Measurements from ENCODE around the gene S100A8. TPM values are rescaled to one million over a fixed set of nuclear protein-coding genes. Genes with fewer than 3 reads are reported as not detected.
A peak's percentile ranks its signal among the peaks of the same experiment; 100 is the strongest.

S100A8 gene
- polyA plus RNA-seq, 1 donor (not counting 4 experiments of a cell fraction or from before 2014, with no cell fraction given), result 403 TPM

DNA sequence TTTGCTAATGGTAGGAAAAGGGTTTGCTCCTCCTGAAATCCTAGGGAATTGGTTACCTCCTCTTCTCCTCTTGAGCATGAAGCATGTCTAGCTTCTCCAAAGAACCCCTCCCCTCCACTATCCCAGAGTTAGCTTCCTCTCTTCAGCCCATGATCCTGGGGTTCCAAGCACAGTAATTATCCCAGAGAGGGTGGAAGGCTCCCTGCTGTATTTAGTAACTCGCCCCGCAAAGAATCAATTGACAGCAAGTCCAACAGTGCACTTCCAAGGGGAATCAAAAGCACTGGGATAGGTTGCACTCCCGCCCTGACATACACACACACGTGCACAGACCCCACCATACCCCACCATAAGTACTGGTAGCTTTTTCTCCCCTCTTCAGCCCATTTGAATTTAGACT is 3.1 kb downstream of the S100A8 start:
- H3K4me1 ChIP-seq (ENCODE audit: control insufficient read depth, extremely low read depth, insufficient read depth, low read length), result peaks cover 57% of the 10 kb centered on the region
- dilution Hi-C loops (cut with MboI; ENCODE audit: extremely low pct_ligation_motif_present, low sequenced_read_pairs), result no loop called here
- H3K4me2 ChIP-seq (ENCODE audit: control insufficient read depth, extremely low read depth, insufficient read depth, low read depth, low read length), result no peak overlapping the region
- H3K79me2 ChIP-seq (ENCODE audit: control insufficient read depth, insufficient read depth, low read length), result no peaks in the 10 kb centered on the region
- H3K9me3 ChIP-seq (ENCODE audit: control insufficient read depth, low read depth, low read length), result no peaks in the 10 kb centered on the region
- H3K4me3 ChIP-seq (ENCODE audit: control insufficient read depth in 2 of 3, extremely low read depth in 1 of 3, insufficient read depth in 2 of 3, low read depth in 1 of 3, low read length in 3 of 3), result no peak overlapping the region
- no peaks in the 10 kb centered on the region for H3K36me3 ChIP-seq (ENCODE audit: control insufficient read depth in 2 of 2, extremely low read depth in 1 of 2, insufficient read depth in 2 of 2, low read length in 2 of 2)
- H4K20me1 ChIP-seq (ENCODE audit: control insufficient read depth, extremely low read depth, insufficient read depth, low read length), result no peaks in the 10 kb centered on the region
- H3K9ac ChIP-seq (ENCODE audit: control insufficient read depth, extremely low read depth, insufficient read depth, low read length), result no peak overlapping the region
- H3K27ac ChIP-seq (ENCODE audit: control insufficient read depth, insufficient read depth, low read length), result no peak overlapping the region
- no peak overlapping the region for H2AFZ ChIP-seq (ENCODE audit: control insufficient read depth, low read length)
- no peaks in the 10 kb centered on the region for H3K27me3 ChIP-seq (ENCODE audit: control insufficient read depth, extremely low read depth, insufficient read depth, low read length)
- no peak for DNase-seq (ENCODE audit: low read depth, low spot score)
- FAIRE-seq, result peak; percentile 26
- H3K9me1 ChIP-seq (ENCODE audit: control insufficient read depth, extremely low read depth, insufficient read depth, low read length), result no peaks in the 10 kb centered on the region
- TF ChIP-seq, protein P1, sequence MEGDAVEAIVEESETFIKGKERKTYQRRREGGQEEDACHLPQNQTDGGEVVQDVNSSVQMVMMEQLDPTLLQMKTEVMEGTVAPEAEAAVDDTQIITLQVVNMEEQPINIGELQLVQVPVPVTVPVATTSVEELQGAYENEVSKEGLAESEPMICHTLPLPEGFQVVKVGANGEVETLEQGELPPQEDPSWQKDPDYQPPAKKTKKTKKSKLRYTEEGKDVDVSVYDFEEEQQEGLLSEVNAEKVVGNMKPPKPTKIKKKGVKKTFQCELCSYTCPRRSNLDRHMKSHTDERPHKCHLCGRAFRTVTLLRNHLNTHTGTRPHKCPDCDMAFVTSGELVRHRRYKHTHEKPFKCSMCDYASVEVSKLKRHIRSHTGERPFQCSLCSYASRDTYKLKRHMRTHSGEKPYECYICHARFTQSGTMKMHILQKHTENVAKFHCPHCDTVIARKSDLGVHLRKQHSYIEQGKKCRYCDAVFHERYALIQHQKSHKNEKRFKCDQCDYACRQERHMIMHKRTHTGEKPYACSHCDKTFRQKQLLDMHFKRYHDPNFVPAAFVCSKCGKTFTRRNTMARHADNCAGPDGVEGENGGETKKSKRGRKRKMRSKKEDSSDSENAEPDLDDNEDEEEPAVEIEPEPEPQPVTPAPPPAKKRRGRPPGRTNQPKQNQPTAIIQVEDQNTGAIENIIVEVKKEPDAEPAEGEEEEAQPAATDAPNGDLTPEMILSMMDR (optimal IDR thresholded peaks at IDR 0.05 in 1 of 3, IDR thresholded peaks at IDR 0.05 in 1 of 3, conservative IDR thresholded peaks at IDR 0.05 in 1 of 3; ENCODE audit: extremely low read depth in 1 of 3, insufficient read depth in 2 of 3, low read length in 3 of 3), result no peak
- no peak for TF ChIP-seq EZH2 (IDR thresholded peaks at IDR 0.05; ENCODE audit: low read length)

DNA sequence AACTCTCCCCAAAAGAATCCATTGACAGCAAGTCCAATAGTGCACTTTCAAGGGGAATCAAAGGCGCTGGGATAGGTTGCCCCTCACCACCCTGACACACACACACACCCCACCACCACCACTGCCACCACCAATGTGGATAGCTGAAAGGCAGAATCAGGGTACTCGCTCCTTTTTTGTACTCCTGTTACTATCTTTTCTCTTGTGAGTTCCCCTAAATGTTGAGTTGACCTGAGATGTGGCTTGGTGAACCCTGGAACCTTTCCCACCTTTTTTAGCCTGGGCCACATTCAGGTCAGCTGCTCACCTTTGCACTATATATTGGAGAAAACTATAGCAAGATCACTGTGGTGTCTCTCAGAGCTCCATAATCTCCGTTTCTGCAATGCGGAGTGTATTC is 3.9 kb downstream of the S100A8 start:
- Histone ChIP-seq H3K9me1 (ENCODE audit: control insufficient read depth, extremely low read depth, insufficient read depth, low read length) (no peaks in the 10 kb centered on the region), H3K9ac (ENCODE audit: control insufficient read depth, extremely low read depth, insufficient read depth, low read length) (no peak overlapping the region), H3K4me3 (ENCODE audit: control insufficient read depth in 2 of 3, extremely low read depth in 1 of 3, insufficient read depth in 2 of 3, low read depth in 1 of 3, low read length in 3 of 3) (no peak overlapping the region), H3K4me2 (ENCODE audit: control insufficient read depth, extremely low read depth, insufficient read depth, low read depth, low read length) (no peak overlapping the region), H3K4me1 (ENCODE audit: control insufficient read depth, extremely low read depth, insufficient read depth, low read length) (peaks cover 57% of the 10 kb centered on the region), H4K20me1 (ENCODE audit: control insufficient read depth, extremely low read depth, insufficient read depth, low read length) (no peaks in the 10 kb centered on the region), H3K27ac (ENCODE audit: control insufficient read depth, insufficient read depth, low read length) (peak overlapping the region; percentile 42), H3K27me3 (ENCODE audit: control insufficient read depth, extremely low read depth, insufficient read depth, low read length) (no peaks in the 10 kb centered on the region), H3K79me2 (ENCODE audit: control insufficient read depth, insufficient read depth, low read length) (no peaks in the 10 kb centered on the region), H2AFZ (ENCODE audit: control insufficient read depth, low read length) (no peak overlapping the region), H3K36me3 (ENCODE audit: control insufficient read depth in 2 of 2, extremely low read depth in 1 of 2, insufficient read depth in 2 of 2, low read length in 2 of 2) (no peaks in the 10 kb centered on the region), H3K9me3 (ENCODE audit: control insufficient read depth, low read depth, low read length) (no peaks in the 10 kb centered on the region)
- FAIRE-seq (no peak), DNase-seq (ENCODE audit: low read depth, low spot score) (no peak)
- TF ChIP-seq, protein P1 (optimal IDR thresholded peaks at IDR 0.05 in 1 of 3, IDR thresholded peaks at IDR 0.05 in 1 of 3, conservative IDR thresholded peaks at IDR 0.05 in 1 of 3; ENCODE audit: extremely low read depth in 1 of 3, insufficient read depth in 2 of 3, low read length in 3 of 3), result no peak
- no peak for TF ChIP-seq EZH2 (IDR thresholded peaks at IDR 0.05; ENCODE audit: low read length)
- dilution Hi-C loops (cut with MboI; ENCODE audit: extremely low pct_ligation_motif_present, low sequenced_read_pairs), result no loop called here

Data from keratinocyte (primary cell).